SJCRH30 (cell line): ENCODE data around the gene RASAL2. TPM values are rescaled to one million over a fixed set of nuclear protein-coding genes. Genes with fewer than 3 reads are reported as not detected.

Experiments
- total RNA-seq: library from RNA; depleted of rRNA; stranded (reverse); fragments of >200 nt; shearing (Covaris generic); gene quantifications from 2 replicates; pipeline ENCODE4 v1.2.3, GENCODE V29; 2014; rRNA removed

Gene RASAL2
- total RNA-seq, 1 experiment from 2014 or later = 8.1 TPM

Other genes starting within 250 kb of the RASAL2 start
- 0.04 and 0.08 TPM in 2 replicates for gene SEC16B, start 124.0 kb upstream of the RASAL2 start, total RNA-seq